SK-N-SH (cell line): ENCODE data around the gene HSF5.

Experiments used
- FOXM1 ChIP-seq: IDR thresholded peaks from 2 replicates; pipeline ENCODE4 v1.4.0; 2012; ENCODE audit warnings: low read depth, mild to moderate bottlenecking
- RAD21 ChIP-seq: IDR thresholded peaks from 2 replicates; pipeline ENCODE4 v1.6.1; 2012; ENCODE audit warnings: mild to moderate bottlenecking, low read length
- RFX5 ChIP-seq: IDR thresholded peaks from 2 replicates; pipeline ENCODE4 v1.6.1; 2012; ENCODE audit warnings: mild to moderate bottlenecking, improper control_type of control experiment, low read length
- TF ChIP-seq, protein P1 (sequence below): IDR thresholded peaks from 2 replicates; pipeline ENCODE4 v1.4.0; 2012; ENCODE audit warnings: low read depth, borderline replicate concordance

DNA sequence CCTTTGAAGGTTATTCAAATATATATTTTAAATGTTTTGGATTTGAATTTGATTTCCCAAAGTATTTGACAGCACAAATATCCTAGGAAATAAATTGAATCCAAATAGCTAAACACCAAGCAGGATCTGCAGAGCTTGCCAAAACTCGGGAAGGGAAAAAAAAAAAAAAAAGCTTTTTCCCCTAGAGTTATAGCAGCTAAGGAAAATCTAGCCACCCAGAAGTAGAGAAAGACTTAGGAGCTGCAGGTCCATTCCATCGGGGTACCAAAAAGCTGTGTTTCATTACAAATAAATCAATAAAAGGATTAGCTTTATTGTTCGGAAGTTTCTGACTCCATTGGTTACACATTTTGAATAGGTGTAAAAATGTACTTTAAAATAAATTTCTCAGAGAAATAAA is 19.3 kb downstream of the HSF5 start:
- no peak for TF ChIP-seq RAD21
- no peak for TF ChIP-seq FOXM1
- TF ChIP-seq RFX5: no peak
- TF ChIP-seq, protein P1, sequence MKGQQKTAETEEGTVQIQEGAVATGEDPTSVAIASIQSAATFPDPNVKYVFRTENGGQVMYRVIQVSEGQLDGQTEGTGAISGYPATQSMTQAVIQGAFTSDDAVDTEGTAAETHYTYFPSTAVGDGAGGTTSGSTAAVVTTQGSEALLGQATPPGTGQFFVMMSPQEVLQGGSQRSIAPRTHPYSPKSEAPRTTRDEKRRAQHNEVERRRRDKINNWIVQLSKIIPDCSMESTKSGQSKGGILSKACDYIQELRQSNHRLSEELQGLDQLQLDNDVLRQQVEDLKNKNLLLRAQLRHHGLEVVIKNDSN: no peak
